Mesendoderm (in vitro differentiated cells): ENCODE data around the gene PTPRG.

Experiments used
- DNase-seq: peaks from one replicate; pipeline ENCODE4 v3.0.0; 2013
- H2AK5ac ChIP-seq: 2 replicates; pipeline ENCODE4 v1.6.1; 2013; ENCODE audit warnings: low read length, inconsistent platforms
- H2BK120ac ChIP-seq: 2 replicates; pipeline ENCODE4 v1.6.1; 2013; ENCODE audit warnings: low read depth, mild to moderate bottlenecking, low read length, moderate library complexity, mixed read lengths
- H2BK15ac ChIP-seq: replicated peaks from 2 replicates; pipeline ENCODE4 v1.6.1; 2013; ENCODE audit warnings: low read depth, mild to moderate bottlenecking, moderate library complexity
- H2BK5ac ChIP-seq: 2 replicates; pipeline ENCODE4 v1.6.1; 2013; ENCODE audit warnings: low read length, inconsistent platforms
- H3K18ac ChIP-seq: 2 replicates; pipeline ENCODE4 v1.6.1; 2013; ENCODE audit warnings: mild to moderate bottlenecking, low read length, mixed read lengths
- H3K23ac ChIP-seq: one replicate; pipeline ENCODE4 v1.6.1; 2013; ENCODE audit warnings: low read length
- H3K27ac ChIP-seq: 2 replicates; pipeline ENCODE4 v1.5.1; 2013; ENCODE audit warnings: low read depth, mild to moderate bottlenecking, inconsistent platforms, low read length, moderate library complexity
- H3K27me3 ChIP-seq: 2 replicates; pipeline ENCODE4 v1.6.1; 2013; ENCODE audit warnings: low read length, control low read depth, mild to moderate bottlenecking, inconsistent platforms; ENCODE audit not compliant: insufficient read depth, poor library complexity
- H3K36me3 ChIP-seq: 2 replicates; pipeline ENCODE4 v1.6.1; 2013; ENCODE audit warnings: low read length, inconsistent platforms; ENCODE audit not compliant: control insufficient read depth, insufficient read depth
- H3K4ac ChIP-seq: one replicate; pipeline ENCODE4 v1.6.1; 2013; ENCODE audit warnings: low read depth, mild to moderate bottlenecking, low read length, moderate library complexity
- H3K4me1 ChIP-seq: 2 replicates; pipeline ENCODE4 v1.6.1; 2013; ENCODE audit warnings: low read depth, low read length, inconsistent platforms; ENCODE audit not compliant: control insufficient read depth
- H3K4me2 ChIP-seq: 2 replicates; pipeline ENCODE4 v1.6.1; 2013; ENCODE audit warnings: low read length
- H3K4me3 ChIP-seq: 2 replicates; pipeline ENCODE4 v1.5.1; 2013; ENCODE audit warnings: mild to moderate bottlenecking, low read length
- H3K56ac ChIP-seq: one replicate; pipeline ENCODE4 v1.6.1; 2013; ENCODE audit warnings: low read length
- H3K79me1 ChIP-seq: 2 replicates; pipeline ENCODE4 v1.6.1; 2013; ENCODE audit warnings: low read length, inconsistent platforms
- H3K79me2 ChIP-seq: 2 replicates; pipeline ENCODE4 v1.6.1; 2013; ENCODE audit warnings: mild to moderate bottlenecking, low read length; ENCODE audit not compliant: control insufficient read depth, insufficient read depth
- H3K9ac ChIP-seq: 2 replicates; pipeline ENCODE4 v1.6.1; 2013; ENCODE audit warnings: low read length, inconsistent platforms
- H4K5ac ChIP-seq: one replicate; pipeline ENCODE4 v1.6.1; 2013; ENCODE audit warnings: low read length
- H4K8ac ChIP-seq: one replicate; pipeline ENCODE4 v1.6.1; 2013; ENCODE audit warnings: low read depth, mild to moderate bottlenecking, control low read depth, low read length, moderate library complexity
- WGBS: extraction: QIAGEN DNeasy Blood & Tissue Kit; methylation state at CpG from one replicate; pipeline ENCODE4 v1.1.7; 2013; ENCODE audit warnings: low lambda C conversion rate, missing lambda C conversion rate; ENCODE audit not compliant: insufficient coverage; ENCODE audit errors: extremely low coverage; 5-methylcytosine and 5-hydroxymethylcytosine counted together

The PTPRG gene

DNA sequence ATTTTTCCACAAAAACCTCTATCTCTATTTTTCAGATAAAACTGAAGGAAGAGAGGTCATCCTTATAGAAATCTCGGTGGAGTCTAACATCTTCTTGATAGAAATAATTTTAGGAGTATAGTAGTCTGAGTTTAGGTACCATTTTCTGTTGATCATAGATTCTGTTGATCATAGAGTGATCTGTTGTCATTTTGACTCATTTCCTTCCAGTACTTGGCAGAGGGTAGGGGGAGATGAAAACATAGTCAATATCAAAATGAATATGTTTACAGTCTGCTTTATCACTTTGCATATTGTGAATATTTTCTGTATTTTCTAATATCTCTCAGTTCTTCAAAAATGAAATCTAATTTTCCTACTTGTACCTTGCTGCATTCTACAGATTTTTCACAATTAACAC, 458.5 kb downstream of the PTPRG start:
- Histone ChIP-seq H3K56ac (no peak overlapping the region), H3K23ac (no peak overlapping the region), H3K36me3 (no peaks in the 10 kb centered on the region), H3K4me1 (peaks cover 1% of the 10 kb centered on the region), H3K4me2 (no peak overlapping the region), H3K18ac (no peak overlapping the region), H4K8ac (no peak overlapping the region), H3K27me3 (no peaks in the 10 kb centered on the region), H2BK5ac (no peak overlapping the region), H3K27ac (no peak overlapping the region), H3K4me3 (no peak overlapping the region), H2BK15ac (no peak overlapping the region), H3K4ac (no peak overlapping the region), H3K79me2 (no peaks in the 10 kb centered on the region), H2AK5ac (no peak overlapping the region), H3K79me1 (peaks cover 7% of the 10 kb centered on the region), H4K5ac (no peak overlapping the region), H2BK120ac (no peak overlapping the region), H3K9ac (no peak overlapping the region)
- DNase-seq = no peak
- no CpG with 5 or more reads among the region's 1 CpG for WGBS

DNA sequence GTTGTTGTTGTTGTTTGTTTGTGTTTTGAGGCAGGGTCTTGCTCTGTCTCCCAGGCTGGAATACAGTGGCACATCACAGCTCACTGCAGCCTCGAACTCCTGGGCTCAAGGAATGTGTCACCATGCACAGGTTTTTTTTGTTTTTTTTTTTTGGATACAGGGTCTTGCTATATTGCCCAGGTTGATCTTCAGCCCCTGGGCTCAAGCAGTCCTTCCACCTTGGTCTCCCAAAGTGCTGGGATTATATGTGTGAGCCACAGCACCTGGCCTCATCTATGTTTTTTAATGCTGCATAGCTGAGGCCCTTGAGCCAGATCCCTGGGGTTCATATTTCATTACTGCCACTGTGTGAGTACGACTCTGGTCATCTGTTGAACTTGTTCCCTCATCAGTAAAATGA, 459.3 kb downstream of the PTPRG start:
- Histone ChIP-seq H3K4me3 (no peak overlapping the region), H3K4ac (no peak overlapping the region), H3K79me1 (peaks cover 7% of the 10 kb centered on the region), H3K27ac (no peak overlapping the region), H3K36me3 (no peaks in the 10 kb centered on the region), H3K9ac (no peak overlapping the region), H3K18ac (no peak overlapping the region), H2BK5ac (no peak overlapping the region), H4K8ac (no peak overlapping the region), H3K79me2 (no peaks in the 10 kb centered on the region), H3K4me2 (no peak overlapping the region), H3K56ac (no peak overlapping the region), H2BK120ac (no peak overlapping the region), H3K4me1 (peaks cover 2% of the 10 kb centered on the region), H2AK5ac (no peak overlapping the region), H3K27me3 (no peaks in the 10 kb centered on the region), H4K5ac (no peak overlapping the region), H2BK15ac (no peak overlapping the region), H3K23ac (no peak overlapping the region)
- DNase-seq = no peak
- no CpG with 5 or more reads among the region's 2 CpGs for WGBS

DNA sequence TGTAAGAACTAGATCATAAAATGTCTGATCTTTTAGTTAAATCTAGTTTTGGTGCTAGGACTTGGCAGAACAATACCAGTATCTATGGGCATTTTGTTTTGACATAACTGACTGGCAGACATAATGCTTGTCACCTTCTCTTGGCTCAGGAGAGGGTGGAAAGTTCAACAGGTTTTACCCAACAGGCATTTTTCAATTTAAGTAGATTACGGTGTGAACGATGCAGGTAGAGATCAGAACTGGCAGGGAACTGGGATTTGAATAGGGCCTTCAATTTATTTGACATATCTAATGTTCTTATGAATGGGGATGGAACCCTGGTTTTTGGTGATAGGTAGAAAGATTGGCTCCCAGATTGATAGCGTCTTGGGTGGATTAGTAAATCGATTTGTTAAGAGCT, 460.9 kb downstream of the PTPRG start:
- Histone ChIP-seq H3K36me3 (no peaks in the 10 kb centered on the region), H2BK5ac (no peak overlapping the region), H3K79me1 (peaks cover 7% of the 10 kb centered on the region), H2BK120ac (no peak overlapping the region), H4K5ac (no peak overlapping the region), H2AK5ac (no peak overlapping the region), H3K23ac (no peak overlapping the region), H3K4me1 (peaks cover 2% of the 10 kb centered on the region), H3K4me3 (no peak overlapping the region), H3K56ac (no peak overlapping the region), H3K27me3 (no peaks in the 10 kb centered on the region), H3K9ac (no peak overlapping the region), H3K27ac (no peak overlapping the region), H3K4ac (no peak overlapping the region), H2BK15ac (no peak overlapping the region), H4K8ac (no peak overlapping the region), H3K18ac (no peak overlapping the region), H3K79me2 (no peaks in the 10 kb centered on the region), H3K4me2 (no peak overlapping the region)
- DNase-seq = no peak
- no CpG with 5 or more reads among the region's 4 CpGs for WGBS

DNA sequence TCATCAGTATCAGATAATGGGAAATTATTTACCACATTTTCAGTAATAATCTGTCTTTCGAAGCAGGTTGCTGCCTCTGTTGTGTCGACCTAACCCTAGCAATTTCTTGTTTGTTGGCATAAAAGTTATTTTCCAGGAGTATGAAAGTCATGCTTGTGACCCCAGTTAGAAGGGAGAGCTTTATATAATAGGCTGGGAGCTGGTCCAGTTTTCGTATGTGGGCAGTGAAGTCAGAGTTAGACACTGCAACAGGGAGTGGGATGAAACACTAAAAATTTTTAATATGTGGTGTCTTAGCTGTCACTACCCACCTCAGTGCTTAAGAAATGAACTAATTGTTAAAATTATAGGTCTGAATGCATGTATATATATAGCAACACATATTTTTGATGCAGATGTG, 463.5 kb downstream of the PTPRG start:
- peaks cover 2% of the 10 kb centered on the region for H3K4me1 ChIP-seq
- no peak overlapping the region for H3K18ac ChIP-seq
- DNase-seq = no peak
- H2AK5ac ChIP-seq = no peak overlapping the region
- H3K27me3 ChIP-seq = no peaks in the 10 kb centered on the region
- no peak overlapping the region for H4K8ac ChIP-seq
- no peak overlapping the region for H3K23ac ChIP-seq
- no peak overlapping the region for H3K56ac ChIP-seq
- H3K27ac ChIP-seq = no peak overlapping the region
- WGBS = no CpG with 5 or more reads among the region's 3 CpGs
- H2BK15ac ChIP-seq = no peak overlapping the region
- no peak overlapping the region for H3K4ac ChIP-seq
- no peak overlapping the region for H2BK120ac ChIP-seq
- H3K79me2 ChIP-seq = no peaks in the 10 kb centered on the region
- H3K79me1 ChIP-seq = peaks cover 6% of the 10 kb centered on the region
- no peak overlapping the region for H2BK5ac ChIP-seq
- H4K5ac ChIP-seq = no peak overlapping the region
- no peak overlapping the region for H3K4me3 ChIP-seq
- no peaks in the 10 kb centered on the region for H3K36me3 ChIP-seq
- H3K4me2 ChIP-seq = no peak overlapping the region
- no peak overlapping the region for H3K9ac ChIP-seq

DNA sequence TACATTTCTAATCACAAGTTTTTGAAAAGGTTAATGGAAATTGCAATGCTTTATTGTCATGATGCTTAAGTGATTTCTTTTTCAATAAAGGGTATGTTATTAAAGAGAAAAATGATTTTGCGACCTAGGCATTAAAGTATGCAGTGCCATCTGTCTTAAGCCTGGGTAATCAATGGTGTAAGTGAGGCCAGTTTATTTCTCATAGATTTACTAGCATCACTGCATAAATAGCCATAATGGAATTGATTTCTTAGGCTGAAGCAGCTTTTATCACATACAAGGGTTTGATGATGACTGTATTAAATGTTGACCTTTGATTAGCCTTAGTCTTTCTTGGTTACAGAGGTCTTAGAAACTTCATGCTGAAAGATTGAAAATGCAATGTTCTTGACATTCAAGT, 464.5 kb downstream of the PTPRG start:
- DNase-seq = no peak
- Histone ChIP-seq H4K8ac (no peak overlapping the region), H3K27me3 (no peaks in the 10 kb centered on the region), H3K4me1 (peaks cover 2% of the 10 kb centered on the region), H2AK5ac (no peak overlapping the region), H3K4me3 (no peak overlapping the region), H3K4ac (no peak overlapping the region), H3K18ac (no peak overlapping the region), H3K9ac (no peak overlapping the region), H3K79me2 (no peaks in the 10 kb centered on the region), H3K27ac (no peak overlapping the region), H2BK120ac (no peak overlapping the region), H4K5ac (no peak overlapping the region), H3K56ac (no peak overlapping the region), H3K36me3 (no peaks in the 10 kb centered on the region), H2BK5ac (no peak overlapping the region), H3K4me2 (no peak overlapping the region), H3K79me1 (peaks cover 6% of the 10 kb centered on the region), H3K23ac (no peak overlapping the region), H2BK15ac (no peak overlapping the region)
- no CpG with 5 or more reads among the region's 1 CpG for WGBS

DNA sequence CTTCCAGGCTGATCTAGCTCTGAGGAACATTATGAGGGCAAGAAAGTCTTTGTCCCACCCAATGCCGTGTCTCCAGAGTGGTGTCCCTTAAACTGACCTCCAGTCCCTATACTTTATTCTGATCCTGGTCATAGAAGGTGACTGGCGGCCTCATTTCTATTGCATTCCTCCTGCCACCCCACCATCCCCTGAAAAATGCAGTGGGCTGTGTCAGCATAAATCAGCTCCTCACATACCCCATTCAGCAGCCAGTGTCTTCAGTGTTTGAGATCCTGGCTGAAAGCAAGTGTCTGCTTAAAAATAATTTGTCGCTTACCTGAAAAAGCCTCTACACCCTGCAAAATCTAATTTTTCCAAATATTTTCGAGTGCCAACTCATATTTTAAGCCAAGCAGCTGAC, 465.9 kb downstream of the PTPRG start:
- H3K56ac ChIP-seq = no peak overlapping the region
- no peak overlapping the region for H3K27ac ChIP-seq
- H3K4ac ChIP-seq = no peak overlapping the region
- DNase-seq = no peak
- no peaks in the 10 kb centered on the region for H3K27me3 ChIP-seq
- no peak overlapping the region for H3K4me2 ChIP-seq
- H2AK5ac ChIP-seq = no peak overlapping the region
- no peak overlapping the region for H3K9ac ChIP-seq
- H4K8ac ChIP-seq = no peak overlapping the region
- peaks cover 5% of the 10 kb centered on the region for H3K79me2 ChIP-seq
- no peak overlapping the region for H4K5ac ChIP-seq
- H3K18ac ChIP-seq = no peak overlapping the region
- H2BK5ac ChIP-seq = no peak overlapping the region
- peaks cover 2% of the 10 kb centered on the region for H3K4me1 ChIP-seq
- H3K23ac ChIP-seq = no peak overlapping the region
- no peak overlapping the region for H3K4me3 ChIP-seq
- H3K79me1 ChIP-seq = peaks cover 6% of the 10 kb centered on the region
- no peak overlapping the region for H2BK120ac ChIP-seq
- WGBS = no CpG with 5 or more reads among the region's 4 CpGs
- H2BK15ac ChIP-seq = no peak overlapping the region
- H3K36me3 ChIP-seq = no peaks in the 10 kb centered on the region
